Stimulated activated CD8-positive, alpha-beta memory T cell treated with anti-CD3 and anti-CD28 coated beads, Interleukin-12 subunit alpha, Interleukin-12 subunit beta, amount 100 ng/mL, for 4 hours (primary cell): ENCODE data around the gene NSUN2.

Experiments used
- DNase-seq: peaks from one replicate; pipeline ENCODE4 v3.0.0-alpha.2; 2020; ENCODE audit warnings: low read depth

The NSUN2 gene

DNA sequence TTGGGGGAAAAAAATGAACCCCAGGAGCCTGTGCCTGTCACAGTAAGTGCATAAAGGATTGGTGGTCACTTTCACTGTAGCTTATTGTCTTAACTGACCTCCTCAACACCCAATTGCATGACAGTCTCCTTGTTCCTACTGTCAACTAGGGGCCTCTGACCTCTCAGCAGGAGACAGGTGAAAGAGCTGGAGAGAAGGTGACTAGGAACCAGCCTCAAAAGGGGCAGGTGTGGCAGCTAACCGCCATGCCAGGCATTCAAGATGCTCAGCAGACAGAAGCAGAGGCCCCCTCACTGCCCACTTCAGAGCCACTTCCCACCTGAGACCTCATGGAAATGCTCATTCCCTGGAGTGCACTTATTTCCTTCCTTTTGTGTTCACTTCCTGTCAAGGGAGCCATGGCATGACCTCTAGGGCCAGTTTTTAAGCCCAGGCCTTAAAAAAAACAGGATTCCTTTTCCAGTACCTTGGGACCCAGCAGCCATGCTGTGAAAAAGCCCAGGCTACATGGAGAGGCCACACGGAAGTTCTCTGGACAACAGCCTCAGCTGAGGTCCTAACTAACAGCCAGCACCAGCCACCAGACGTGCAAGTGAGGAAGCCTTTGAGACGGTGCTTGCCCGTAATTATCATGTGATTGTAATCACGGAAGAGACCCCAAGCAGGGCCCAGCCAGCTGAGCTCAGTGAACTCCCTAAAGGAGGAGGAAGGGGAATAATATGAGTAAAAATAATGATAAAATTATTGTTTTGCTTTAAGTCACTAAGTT, 74.9 kb downstream of the NSUN2 start:
- DNase-seq: no peak

DNA sequence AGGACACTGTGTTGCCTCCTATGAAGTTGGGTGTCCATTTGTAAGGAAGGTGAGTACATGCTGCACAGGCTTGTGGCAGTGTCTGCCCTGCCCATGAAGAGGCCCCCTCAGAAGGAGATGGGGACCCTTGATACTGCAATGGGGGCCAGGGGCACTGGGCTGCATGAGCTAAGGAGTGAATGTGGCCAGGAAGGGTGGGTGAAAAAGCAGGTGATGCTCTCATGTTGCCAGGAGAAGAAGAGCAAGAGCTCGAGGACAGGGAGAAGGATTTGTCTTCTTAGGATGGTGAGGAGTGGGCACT, 76.1 kb downstream of the NSUN2 start:
- no peak for DNase-seq

DNA sequence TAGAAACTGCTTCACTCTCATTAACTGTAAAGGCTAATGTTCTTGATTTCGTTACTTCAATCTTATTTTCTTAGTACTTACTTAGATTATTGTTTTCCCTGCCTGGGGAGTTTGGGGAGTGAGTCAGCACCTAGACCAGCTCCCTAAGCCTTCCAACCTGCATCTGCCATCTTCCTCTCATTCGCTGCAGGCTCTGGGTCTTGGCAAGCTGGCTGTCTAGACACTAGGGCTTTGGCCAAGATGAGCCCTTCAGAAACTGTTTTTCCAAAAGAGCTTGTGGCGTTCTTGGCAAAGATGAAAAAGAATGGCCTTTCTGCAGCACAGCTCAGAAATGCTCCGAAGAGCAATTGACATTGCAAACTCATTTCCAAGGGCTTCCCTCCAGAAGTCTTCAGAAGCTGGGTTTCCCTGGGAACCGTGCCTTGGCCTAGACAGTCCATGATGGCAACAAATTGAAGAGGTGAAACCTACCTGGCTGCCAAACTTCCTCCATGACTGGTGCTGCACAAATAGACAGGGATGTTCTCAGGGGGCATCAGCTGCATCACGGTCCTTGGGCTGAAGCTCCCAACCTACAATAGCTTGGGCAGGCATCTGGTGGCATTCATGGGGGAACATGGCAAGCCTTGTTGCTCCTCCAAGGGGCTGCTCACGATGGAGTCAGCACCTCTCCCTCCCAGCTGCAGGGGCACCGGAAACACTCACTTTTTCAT, 76.6 kb downstream of the NSUN2 start:
- DNase-seq: no peak

DNA sequence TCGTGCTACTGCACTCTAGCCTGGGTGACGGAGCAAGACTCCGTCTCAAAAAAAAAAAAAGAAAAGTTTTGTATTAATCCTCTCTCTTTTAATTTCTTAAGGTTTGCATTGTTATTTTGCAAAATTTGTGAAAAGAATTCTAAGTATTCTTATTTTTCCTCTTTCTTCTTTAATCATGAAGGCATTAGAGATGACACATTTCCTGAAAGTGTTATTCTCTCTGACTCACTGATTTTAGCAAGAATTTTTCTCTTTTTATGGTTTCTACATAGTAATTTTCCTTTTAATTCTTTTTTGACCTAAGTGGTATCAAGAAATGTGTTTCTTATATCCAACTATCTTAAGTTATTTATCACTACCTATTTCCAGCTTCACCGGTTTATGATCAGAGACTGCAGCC, 78.0 kb downstream of the NSUN2 start:
- no peak for DNase-seq

DNA sequence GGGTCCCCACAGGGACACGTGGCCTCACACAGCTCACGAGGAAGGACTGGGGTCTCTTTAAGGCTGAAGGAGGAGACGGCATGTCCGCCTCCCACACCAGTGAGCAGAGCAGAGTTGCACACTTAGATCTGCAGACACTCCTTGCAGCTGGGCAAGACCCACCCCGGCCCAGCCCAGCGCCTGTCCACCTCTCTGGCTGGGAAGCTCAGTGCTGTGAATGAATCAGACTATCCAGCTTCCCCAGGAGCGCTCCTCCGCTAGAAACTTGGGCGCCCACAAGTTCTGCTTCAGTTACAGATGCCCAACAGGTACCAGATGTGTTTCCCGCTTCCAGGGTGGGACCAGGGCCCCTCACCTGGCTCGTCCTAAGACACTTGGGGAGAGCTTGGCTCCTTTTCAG, 78.9 kb downstream of the NSUN2 start:
- DNase-seq: no peak

DNA sequence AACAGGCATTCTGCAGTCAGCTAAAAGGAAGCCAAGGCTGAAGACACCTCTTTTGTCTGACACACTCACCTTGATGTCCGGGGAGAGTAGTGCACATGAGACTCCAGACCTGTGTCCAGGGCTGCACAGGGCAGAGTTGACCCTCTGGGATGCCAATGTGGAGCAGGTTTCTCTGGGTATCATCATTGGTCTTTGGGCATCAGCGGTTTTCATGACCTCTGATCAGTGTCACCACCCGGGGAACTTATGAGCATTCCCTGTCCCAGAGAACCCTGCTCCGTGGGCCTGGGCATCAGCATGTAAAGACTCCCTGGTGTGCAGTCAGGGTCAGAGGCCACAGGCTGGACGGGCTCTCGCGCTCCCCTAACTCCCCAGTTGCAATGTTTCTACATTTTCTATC, 80.2 kb downstream of the NSUN2 start:
- no peak for DNase-seq

DNA sequence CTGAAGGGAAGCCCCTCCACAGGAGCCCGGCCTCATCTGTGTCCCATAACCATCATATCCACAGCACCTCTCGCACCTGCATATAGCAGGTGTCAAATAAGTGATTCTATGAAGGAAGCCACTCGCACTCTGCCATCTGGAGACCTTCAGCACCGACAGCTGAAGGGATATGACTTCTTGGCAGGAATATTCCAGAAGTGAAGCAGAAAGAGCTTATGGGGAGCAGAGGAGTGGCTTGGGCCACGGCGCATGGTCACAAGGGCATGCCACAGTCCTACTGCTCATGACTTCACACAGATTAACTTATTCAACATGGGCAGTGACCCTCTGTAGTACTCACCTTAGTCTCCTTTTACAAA, 80.9 kb downstream of the NSUN2 start:
- no peak for DNase-seq

DNA sequence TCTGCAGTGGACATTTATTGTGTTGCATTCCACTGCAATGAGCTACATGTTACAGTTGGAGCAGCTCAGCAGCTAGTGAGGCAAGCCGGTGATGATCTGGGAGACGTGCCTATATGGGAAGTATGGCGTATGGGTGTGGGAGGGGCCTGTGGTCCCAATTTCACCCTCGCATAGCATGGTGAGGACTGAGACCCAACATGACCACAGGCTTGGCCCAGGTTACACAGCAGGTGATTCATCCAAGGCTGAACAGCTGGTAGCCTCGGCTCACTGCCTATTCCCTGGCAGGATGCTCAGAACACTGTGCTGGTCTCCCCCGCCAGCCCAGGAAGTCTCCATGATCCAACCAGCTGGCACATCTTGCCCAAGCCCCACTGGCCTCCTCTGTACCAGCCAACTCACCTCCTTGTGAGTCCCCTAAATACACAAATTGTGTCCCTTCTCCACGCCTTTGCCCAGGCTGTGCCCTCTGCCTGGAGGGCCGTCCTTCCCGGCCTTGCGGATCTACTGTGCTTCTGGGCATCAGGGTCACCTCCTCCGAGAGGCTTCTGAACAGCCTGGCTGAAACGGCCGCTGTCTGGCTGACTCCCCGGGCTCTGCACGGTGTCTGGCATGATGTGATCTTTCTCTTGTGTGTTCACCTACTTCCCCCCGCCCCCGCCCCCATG, 81.4 kb downstream of the NSUN2 start:
- DNase-seq: no peak

DNA sequence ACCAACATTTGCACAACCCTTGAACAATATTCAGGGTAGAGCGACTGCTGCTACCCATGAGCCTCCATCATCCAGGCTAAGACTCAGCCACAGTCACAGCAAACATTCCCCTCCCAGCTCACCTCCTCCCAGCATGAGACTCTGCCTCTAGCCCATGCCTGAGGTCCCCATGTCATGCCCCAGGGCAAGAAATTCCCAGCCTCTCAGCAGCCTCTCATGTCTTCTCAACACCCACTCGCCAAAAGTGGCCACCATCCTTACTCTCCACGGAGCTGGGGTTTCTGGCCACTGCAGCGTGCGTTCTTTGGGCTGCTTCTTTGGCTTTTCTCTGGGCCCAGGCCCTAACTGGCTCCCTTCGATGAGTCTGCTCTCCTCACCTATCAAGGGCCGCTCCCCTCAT, 82.2 kb downstream of the NSUN2 start:
- DNase-seq: no peak
